HG03025 (cell line): Measurements from ENCODE around the gene SLC27A3.

Experiments used
- ATAC-seq: cut with Tn5 transposase; IDR thresholded peaks from one replicate; pipeline ENCODE4 v1.9.1; 2021; ENCODE audit warnings: mild to moderate bottlenecking, moderate library complexity; ENCODE audit not compliant: unreplicated experiment, low FRiP score

The SLC27A3 gene

DNA sequence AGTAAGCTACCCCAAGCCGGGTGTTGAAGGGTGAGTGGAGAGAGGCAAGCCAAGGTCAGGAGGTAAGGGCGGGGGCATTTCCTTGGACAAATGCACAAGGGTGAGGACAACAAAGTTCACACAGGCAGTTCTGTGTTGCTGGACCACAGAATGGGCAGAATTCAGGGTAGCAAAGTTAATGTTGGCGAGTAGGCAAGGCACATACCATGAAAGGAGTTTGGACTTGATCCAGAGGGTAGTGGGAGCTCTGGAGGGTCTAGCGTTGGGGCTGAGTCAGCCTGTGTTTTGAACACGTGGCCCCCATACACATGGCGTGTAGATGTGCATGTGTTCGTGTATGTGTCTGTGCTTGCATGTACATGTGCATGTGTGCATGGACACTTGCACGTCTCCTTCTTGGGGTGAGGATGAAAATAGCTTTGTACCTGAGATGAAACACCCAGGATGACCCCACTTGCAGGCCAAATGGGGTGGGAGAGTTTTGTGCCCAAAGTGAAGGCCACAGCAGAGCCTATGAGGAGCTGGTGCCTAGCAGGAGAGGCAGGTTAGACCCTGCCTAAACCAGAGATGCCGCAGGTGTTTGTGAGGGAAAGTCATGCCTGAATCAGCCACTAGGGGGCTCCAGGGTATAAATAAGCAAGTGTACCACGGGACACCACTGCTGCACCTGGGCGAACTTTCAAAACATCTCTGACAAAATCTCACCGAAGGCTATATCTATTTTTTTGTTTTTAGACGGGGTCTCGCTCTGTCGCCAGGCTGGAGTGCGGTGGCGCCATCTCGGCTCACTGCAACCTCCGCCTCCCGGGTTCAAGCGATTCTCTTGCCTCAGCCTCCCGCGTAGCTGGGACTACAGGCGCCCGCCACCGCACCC lies 21.8 kb downstream of the SLC27A3 start:
- ATAC-seq = no peak

DNA sequence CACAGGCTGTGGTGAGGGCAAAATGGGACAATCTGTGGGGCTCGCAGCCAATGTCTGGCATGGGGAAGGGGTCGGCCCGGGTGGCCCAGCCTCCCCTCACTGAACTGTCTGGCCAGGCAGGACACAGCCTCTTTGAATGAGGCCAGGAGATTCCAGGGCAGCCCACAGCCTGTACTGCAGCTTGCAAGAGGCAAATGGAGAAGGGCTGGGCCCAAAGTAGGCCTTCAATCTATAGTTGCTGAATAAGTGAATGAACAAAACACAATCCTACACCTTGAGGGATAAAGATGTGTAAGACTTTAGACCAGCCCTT lies 23.2 kb downstream of the SLC27A3 start:
- no peak for ATAC-seq

DNA sequence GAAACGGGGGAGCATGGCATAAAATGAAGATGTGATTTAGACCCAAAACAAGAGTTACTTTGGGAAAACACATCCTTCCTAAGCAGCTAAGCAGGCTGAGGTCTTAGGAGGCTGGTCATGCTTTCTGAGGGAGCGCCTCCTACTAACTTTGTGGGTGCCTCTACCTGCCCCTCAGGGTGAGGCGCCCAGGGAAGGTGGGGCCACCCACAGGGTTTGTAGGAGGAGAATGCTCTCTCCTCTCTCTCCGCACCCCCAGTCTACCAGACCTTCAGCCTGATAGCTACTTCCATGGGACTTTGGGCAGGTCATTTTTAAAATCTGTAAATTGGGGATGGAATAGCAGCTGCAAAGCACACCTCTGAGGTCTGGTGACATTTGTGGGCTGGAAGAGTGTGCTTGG lies 23.8 kb downstream of the SLC27A3 start:
- no peak for ATAC-seq

DNA sequence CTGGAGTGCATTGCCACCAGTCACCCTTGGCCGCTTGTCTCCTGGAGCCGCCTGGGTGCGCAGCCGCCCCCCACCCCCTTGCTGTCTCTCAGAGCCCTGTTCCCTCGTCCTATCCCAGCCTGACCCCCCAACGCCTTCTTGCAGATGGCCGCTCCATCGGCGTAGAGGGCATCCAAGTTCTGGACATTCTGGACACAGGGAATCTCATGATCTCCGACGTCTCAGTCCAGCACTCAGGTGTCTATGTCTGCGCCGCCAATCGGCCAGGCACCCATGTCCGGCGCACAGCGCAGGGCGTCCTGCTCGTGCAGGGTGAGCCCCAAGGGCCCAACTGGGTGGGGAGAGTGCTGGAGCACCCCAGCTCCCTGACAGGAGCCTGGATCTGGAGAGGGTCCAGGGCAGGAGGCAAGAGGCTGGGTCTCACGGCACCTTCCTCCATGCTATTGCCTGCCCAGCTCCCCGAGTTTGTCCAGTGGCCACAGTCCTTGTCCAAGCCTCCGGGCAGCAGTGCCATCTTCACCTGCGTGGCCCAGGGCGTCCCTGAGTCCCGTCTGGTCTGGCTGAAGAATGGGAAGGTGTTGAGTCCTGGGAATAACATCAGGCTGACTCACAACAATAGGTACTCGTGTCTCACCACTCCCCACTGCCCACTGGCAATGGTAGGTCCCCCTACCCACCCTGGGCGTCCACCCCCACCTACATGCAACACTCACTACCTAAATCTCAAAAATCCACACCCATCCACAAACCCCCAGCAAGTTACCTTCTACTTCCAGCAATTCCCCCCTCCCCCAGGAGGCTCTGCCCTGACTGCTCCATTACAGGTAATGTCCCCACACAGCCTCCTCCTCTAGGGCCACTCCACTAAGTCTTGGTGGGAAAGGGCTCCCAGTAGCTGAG lies 24.6 kb downstream of the SLC27A3 start:
- ATAC-seq = no peak

DNA sequence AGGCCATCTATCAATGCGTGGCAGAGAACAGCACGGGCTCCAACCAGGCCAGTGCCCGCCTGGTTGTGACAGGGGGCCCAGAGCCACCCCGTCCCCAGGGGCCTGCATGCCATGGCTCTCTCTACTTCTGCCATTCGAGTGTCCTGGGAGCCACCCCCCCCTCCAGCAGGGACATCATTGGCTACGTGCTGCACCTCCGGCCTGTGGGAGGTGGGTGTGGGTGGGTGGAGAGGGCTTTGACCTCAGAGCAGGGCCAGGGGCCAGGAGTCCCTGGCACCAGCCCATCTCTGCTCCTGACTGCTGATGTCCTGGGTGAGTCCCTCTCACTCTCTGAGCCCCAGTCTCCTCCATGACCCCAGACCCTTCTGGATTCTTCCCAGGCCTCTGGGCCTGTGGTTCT lies 25.3 kb downstream of the SLC27A3 start:
- no peak for ATAC-seq

DNA sequence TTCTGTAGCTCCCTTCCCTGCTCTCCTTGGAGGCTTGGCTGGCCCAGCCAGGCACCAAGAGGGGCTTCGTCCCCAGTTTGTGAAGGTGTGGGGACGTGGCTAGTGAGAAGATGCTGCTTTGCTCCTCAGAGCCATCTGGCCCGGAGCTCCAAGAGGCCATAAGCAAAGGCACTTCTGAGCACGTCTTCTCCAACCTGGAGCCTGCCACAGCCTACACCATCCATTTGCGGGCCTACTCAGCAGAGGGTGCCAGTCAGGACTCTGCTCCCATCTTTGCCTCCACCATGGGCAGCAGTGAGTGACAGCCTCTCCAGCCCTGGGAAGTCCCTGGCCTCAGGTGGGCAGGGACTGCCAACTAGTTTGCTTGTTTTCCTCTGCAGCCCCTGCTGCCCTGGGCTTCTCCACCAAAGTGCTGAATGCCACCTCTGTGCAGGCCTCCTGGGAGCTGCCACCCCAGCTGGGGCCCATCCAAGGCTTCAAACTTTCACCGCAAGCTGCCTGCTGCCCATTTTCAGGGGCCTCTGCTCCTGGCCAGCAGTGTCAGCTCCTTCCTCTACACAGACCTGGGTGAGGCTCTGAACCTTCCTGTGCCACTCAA lies 25.9 kb downstream of the SLC27A3 start:
- ATAC-seq = no peak

DNA sequence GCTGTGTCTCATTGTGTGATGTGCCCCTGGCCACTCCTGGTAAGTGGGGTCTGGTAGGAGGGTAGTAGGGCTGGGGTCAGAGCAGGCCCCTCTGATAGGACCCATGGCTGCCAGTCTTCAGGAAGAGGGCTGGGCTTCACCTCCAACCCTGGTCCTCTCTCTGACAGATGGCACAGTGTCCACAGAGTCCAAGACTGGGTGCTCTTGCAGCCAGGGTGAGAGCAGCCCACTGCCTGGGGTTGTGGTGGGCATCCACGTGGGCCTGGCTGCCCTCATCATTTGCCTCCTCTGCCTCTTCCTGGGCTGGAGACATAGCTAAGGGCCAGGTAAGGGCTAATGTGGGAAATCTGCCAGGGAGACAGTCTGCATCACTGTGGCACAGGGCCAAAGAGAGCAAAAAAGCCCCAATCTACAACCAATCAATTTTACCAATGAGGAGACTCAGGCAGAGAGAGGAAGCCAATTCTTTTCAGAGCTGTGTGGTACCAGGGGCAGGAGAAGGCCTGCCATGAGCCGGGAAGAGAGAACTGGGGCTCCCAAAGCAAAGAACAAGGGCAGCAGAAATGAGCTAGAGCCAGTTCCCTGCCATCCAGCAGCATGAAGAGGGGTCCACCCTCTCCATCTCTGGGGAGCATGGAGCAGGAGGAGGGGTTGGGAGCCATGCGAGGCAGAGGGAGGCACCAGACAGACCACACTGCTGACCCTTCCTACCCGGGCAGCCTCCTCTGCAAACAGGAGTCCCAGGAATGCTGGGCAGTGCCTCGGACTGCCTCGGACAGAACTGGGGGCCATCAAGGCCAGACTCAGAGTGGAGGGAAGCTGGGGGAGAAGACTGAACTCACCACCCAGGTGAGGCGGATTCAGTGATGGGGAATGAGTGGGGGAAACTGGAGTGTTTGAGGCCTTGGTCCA lies 26.8 kb downstream of the SLC27A3 start:
- no peak for ATAC-seq

DNA sequence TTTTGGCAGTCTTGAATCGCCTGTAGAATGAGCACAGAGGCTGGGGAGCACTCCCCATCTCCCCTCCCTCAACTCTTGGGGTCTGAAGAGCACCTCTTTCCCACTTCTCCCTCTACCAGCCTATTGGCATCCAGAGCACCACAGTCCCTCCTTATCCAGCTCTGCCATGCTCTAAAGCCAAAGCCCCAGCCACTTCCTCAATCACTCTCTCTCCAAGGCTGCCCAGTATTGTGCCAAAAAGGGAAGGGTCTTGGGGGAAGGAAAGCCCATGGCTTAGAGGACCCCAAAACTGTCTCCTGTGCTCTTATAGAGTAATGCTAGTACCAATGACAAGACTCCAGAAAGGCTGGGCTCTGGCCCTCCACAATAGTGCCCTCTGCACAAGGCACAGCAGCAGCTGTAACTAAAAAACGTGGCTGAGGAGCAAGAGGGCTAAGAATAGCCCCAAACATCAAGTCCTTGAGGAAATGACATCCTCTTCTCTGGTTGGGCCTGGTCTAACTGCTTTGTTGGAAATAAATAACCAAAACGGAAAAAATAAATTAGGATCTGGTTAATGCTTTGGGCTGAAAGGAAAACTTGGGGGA lies 28.4 kb downstream of the SLC27A3 start:
- no peak for ATAC-seq

DNA sequence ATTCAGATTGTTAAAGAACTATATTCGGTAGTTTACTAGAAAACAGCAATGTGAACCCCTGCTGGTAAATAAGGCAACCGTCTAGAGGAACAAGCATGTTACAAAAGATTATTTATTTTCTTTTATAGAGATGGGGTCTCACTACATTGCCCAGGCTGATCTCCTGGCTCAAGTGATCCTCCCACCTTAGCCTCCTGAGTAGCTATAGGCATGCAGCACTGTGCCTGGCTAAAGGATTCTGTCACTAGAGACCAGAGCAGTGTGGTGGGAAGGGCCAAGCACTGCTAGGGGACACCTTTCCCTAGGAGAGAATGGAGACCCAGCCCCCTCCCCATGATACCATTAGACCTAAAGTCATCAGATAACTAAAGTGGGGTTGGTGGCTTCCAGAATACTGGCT lies 28.9 kb downstream of the SLC27A3 start:
- no peak for ATAC-seq

DNA sequence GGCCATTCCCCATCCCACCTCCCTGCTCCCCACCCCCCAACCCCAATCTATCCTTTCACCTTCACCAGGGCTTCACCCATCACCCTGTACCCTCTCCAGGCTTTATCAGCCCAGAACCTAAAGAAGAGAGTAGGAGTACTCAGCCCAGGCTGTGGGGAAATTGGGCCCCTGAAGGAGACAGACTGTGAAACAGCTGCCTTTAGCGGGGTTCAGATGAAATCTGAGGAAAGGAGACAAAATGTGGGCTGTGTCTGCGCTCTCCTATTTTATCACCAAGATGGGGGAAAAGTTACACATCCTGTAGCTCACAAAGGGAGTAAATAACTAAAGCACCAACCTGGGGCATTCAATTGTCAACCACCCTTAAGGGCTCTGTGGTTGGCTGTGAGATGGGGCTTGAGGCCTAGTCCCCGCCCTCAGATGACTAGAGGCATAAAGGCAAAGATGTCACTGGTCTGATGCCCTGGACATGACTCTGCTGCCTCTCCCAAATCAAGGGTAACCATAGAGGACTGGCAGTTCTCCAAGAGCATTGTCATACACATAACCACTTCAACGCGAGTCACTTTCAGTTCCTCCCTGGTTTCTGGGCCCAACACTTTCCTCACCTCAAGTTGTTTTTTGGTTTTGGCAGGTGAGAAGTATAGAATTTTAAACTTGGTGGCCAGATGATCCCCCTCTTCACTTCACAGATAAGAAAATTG lies 30.0 kb downstream of the SLC27A3 start:
- peak; percentile 89 for ATAC-seq

DNA sequence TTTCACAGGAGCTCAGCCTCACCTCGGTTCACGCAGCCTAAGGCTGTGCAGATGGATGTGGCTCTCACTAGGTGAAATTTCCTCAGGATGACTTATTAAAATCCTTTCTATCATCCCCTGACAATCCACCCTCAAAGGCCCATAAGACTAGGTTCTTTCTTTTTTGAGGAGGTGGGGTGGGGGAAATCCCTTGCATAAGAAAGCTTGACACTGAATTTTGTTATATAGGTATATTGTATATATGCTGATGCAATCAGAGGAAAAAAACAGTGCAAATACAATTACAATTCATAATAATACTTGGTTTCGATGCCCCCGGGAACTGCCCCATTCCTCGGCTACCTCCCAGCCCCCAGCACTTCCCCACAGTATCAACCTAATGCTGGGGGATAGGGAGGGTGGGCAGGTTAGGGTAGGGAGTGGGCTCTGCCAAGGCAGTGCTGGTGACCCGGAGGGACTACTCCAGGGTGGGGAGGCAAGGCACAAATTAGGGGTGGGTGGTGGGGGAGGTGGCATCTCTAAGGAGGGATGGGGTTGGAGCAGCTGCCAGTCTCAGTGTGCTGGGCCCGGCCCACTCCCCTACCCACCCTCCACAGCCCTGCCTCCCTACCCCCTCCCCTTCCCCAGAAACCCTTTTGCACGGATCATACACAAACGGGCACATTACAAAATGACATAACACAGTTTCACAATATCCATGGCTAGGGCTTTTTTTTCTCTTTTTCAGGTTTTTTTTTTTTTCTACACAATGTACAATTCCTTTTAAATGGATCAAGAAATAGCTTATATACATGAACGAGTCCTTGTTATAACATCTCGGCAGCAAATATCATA lies 30.9 kb downstream of the SLC27A3 start:
- ATAC-seq = peak; percentile 3

DNA sequence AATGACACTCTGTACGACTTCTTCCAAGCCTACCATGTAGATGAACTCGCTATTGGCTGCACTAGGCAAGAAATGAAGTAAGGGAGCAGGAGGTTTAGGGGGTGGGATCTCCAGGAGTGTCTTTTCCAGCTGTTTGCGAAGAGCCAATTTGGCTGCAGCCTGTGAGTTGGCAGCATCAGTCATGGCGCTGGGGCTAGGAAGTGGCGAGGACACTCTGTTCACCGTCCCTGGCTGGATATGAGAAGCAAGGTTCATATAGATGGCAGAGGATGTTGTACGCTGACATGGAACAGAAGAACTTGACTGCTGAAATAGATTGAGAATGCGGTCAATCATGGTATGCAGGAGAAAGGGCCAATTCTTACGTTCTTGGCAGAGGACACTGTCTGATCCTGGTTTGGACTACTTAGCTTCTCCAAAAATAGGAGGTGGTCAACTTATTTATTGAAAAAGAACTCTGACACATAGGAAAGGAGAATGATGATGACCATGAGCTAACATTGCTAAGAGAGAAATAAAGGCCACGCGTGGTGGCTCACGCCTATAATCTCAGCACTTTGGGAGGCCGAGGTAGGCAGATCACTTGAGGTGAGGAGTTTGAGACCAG lies 41.2 kb downstream of the SLC27A3 start:
- ATAC-seq = no peak

DNA sequence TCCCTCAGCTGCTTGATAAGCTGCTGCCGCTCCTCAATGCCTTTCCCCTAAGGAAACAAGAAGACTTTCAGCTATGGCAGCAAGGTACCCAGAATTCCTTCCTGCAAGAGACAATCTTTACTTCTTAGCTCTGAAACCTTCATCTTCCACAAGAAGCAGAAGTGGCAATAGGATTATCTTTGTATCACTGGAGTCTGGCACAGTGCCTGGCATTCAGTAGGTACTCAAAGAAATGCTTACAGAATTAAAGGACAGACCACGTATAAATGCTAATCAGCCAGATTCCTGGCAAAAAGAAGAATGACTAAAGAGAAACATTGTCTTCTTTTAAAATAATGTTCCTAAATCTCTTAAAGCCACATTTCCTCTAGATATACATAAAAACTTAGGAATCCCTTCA lies 43.7 kb downstream of the SLC27A3 start:
- no peak for ATAC-seq

DNA sequence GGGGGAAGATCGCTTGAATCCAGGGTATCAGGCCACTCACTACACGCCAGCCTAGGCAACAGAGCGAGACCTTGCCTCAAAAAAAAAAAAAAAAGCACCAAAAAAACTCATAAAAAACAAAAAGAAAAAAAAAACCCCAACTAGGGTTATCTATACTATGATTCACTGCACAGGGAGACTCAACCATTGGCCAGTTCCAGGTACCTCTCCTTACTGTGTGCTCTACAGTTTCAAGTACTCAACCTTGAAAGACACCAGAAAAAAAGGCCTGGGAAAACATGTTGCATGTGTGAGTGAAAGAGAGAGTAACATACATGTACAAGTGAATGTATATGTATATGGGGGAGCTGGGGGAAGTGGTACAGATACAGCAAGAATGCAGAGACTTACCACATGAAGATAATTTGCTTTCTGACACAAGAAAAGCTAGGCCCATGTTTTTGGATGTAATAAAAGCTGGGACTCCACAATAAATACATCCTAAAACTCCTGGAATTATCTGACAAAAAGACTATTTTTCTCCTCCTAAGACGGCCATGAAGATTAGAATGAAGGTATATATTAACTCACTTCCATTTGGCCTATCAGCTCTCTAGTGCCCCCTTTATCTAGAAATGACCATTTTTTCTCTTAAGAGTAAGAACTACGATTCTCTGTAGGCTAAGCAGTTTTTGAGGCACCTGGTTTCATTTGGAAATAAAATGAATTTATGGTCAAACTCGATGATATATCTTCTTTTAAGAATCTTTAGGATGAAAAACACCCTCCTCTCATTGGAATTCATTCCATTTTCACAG lies 52.2 kb downstream of the SLC27A3 start:
- no peak for ATAC-seq
